HepG2 (cell line): ENCODE data around the gene PTPMT1. TPM values are rescaled to one million over a fixed set of nuclear protein-coding genes. Genes with fewer than 3 reads are reported as not detected.
A peak's percentile ranks its signal among the peaks of the same experiment; 100 is the strongest.

ENCODE experiments used
- E2F1 ChIP-seq: sonication (generic); formaldehyde crosslinking; IDR thresholded peaks from 2 replicates; pipeline ENCODE4 v1.5.0; 2020; ENCODE audit warnings: missing genetic modification reagents
- FOSL1 ChIP-seq: sonication (generic); formaldehyde crosslinking; IDR thresholded peaks from 2 replicates; pipeline ENCODE4 v1.9.0; 2021; ENCODE audit warnings: missing genetic modification reagents, borderline replicate concordance
- GFI1 ChIP-seq: sonication (generic); formaldehyde crosslinking; IDR thresholded peaks from 2 replicates; pipeline ENCODE4 v1.5.0; 2020; ENCODE audit warnings: missing genetic modification reagents, mild to moderate bottlenecking, borderline replicate concordance
- MAZ ChIP-seq, 2 experiments: sonication (generic) in 1 of 2; formaldehyde crosslinking in 1 of 2; IDR thresholded peaks; 2 replicates each; pipeline versions ENCODE4 v1.5.0 to v1.6.1; 2012 to 2020; ENCODE audit warnings: low read depth in 2 of 2, mild to moderate bottlenecking in 2 of 2, borderline replicate concordance in 1 of 2, improper control_type of control experiment in 1 of 2, low read length in 1 of 2, missing genetic modification reagents in 1 of 2, moderate library complexity in 1 of 2
- MXI1 ChIP-seq: IDR thresholded peaks from 3 replicates; pipeline ENCODE4 v1.6.1; 2012; ENCODE audit warnings: low read depth, low read length, inconsistent platforms, borderline replicate concordance
- ZNF576 ChIP-seq: sonication (generic); formaldehyde crosslinking; IDR thresholded peaks from 2 replicates; pipeline ENCODE4 v1.4.0; 2020; ENCODE audit warnings: mild to moderate bottlenecking, missing genetic modification reagents
- polyA plus RNA-seq, 8 experiments: library from polyadenylated mRNA; depleted of rRNA in 3 of 8; stranded (reverse) in 7 of 8; unstranded in 1 of 8; fragments of >200 nt; fragmentation: Illumina TruSeq in 4 of 8; extraction: Trizol in 4 of 8; gene quantifications; 2 replicates each; pipeline versions ENCODE4 v1.2.1 to v1.2.3, GENCODE V29; 2011 to 2016; ENCODE audit warnings: low read depth in 4 of 8, missing spikeins in 1 of 8, mixed read lengths in 1 of 8; ENCODE audit not compliant: insufficient read depth in 1 of 8
- total RNA-seq, 5 experiments: library from RNA; depleted of rRNA; stranded (reverse); fragments of >200 nt; fragmentation: Illumina TruSeq; extraction: Trizol; gene quantifications; 2 replicates each; pipeline ENCODE4 v1.2.3, GENCODE V29; 2016; ENCODE audit warnings: low read depth in 1 of 5
- TF ChIP-seq, protein P1 (sequence below): IDR thresholded peaks from 2 replicates; pipeline ENCODE4 v1.6.1; 2016; ENCODE audit warnings: low read depth, missing genetic modification reagents, missing compliant biosample characterization
- TF ChIP-seq, protein P2 (sequence below): sonication (generic); formaldehyde crosslinking; IDR thresholded peaks from 2 replicates; pipeline ENCODE4 v1.5.0; 2020; ENCODE audit warnings: missing genetic modification reagents, mild to moderate bottlenecking, borderline replicate concordance
- TF ChIP-seq, protein P3 (sequence below): sonication (generic); formaldehyde crosslinking; IDR thresholded peaks from 2 replicates; pipeline ENCODE4 v1.5.1; 2020; ENCODE audit warnings: mild to moderate bottlenecking, missing genetic modification reagents, moderate library complexity
- TF ChIP-seq, protein P4 (sequence below): sonication (generic); formaldehyde crosslinking; IDR thresholded peaks from 2 replicates; pipeline ENCODE4 v1.5.0; 2020; ENCODE audit warnings: mild to moderate bottlenecking, missing genetic modification reagents

PTPMT1 gene
- total and polyA plus RNA-seq, 2 of the 13 experiments (the other 11 are each of a cell fraction or from before 2014, with no cell fraction given) = 55.6 to 129 TPM

DNA sequence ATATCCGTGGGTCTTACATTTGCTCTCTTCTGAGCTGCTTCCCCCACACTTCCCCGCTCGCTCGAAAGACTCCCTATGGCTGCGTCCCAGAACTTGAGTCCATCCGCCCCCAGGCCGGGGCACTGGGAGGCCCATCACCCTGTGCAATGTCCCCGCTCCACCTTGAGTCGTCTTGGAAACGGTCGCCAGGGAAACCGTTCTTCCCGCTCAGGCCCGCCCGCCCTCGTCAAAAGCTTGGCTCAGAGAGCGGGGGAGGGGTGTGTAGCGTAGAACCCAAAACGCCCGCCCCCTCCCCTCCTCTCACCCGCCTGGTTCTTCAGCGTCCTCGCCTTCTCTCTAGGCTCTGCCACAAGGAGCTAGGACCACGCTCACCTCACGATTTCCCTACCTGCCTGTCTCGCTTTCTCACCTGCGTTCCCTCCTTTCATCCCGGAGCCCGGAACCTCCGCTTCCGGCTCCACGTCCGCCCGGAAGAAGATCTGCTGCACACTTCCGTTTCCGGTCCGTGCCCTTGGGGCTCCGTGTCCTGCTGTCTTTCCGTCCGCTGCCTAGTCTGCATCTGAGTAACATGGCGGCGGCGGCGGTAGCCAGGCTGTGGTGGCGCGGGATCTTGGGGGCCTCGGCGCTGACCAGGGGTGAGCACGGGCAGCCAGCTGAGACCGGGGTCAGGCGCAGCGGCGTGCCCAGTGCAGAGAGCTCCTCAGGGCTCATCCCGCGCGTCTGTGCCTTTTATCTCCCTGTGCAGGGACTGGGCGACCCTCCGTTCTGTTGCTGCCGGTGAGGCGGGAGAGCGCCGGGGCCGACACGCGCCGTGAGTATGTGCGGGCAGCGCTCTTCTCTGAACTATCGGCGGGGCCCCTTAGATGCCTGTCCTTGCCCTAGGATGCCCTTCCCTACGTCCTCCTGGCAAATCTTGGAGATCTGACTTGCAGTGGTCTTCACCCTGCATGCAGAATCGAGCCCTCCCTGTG, 13.4 kb downstream of the PTPMT1 start, which contains the start of the genes KBTBD4 and NDUFS3 (continued):
- TF ChIP-seq, protein P1, sequence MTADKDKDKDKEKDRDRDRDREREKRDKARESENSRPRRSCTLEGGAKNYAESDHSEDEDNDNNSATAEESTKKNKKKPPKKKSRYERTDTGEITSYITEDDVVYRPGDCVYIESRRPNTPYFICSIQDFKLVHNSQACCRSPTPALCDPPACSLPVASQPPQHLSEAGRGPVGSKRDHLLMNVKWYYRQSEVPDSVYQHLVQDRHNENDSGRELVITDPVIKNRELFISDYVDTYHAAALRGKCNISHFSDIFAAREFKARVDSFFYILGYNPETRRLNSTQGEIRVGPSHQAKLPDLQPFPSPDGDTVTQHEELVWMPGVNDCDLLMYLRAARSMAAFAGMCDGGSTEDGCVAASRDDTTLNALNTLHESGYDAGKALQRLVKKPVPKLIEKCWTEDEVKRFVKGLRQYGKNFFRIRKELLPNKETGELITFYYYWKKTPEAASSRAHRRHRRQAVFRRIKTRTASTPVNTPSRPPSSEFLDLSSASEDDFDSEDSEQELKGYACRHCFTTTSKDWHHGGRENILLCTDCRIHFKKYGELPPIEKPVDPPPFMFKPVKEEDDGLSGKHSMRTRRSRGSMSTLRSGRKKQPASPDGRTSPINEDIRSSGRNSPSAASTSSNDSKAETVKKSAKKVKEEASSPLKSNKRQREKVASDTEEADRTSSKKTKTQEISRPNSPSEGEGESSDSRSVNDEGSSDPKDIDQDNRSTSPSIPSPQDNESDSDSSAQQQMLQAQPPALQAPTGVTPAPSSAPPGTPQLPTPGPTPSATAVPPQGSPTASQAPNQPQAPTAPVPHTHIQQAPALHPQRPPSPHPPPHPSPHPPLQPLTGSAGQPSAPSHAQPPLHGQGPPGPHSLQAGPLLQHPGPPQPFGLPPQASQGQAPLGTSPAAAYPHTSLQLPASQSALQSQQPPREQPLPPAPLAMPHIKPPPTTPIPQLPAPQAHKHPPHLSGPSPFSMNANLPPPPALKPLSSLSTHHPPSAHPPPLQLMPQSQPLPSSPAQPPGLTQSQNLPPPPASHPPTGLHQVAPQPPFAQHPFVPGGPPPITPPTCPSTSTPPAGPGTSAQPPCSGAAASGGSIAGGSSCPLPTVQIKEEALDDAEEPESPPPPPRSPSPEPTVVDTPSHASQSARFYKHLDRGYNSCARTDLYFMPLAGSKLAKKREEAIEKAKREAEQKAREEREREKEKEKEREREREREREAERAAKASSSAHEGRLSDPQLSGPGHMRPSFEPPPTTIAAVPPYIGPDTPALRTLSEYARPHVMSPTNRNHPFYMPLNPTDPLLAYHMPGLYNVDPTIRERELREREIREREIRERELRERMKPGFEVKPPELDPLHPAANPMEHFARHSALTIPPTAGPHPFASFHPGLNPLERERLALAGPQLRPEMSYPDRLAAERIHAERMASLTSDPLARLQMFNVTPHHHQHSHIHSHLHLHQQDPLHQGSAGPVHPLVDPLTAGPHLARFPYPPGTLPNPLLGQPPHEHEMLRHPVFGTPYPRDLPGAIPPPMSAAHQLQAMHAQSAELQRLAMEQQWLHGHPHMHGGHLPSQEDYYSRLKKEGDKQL (CRISPR knock-in tag) = 0 out of 2 replicates have a peak, but pooled peaks have one; percentile 42
- TF ChIP-seq MXI1 (peak; percentile 83; the same call in 2 of the 3 replicates), E2F1 (CRISPR knock-in tag) (peak; percentile 73; the same call in 1 of the 2 replicates), FOSL1 (0 out of 2 replicates have a peak, but pooled peaks have one; percentile 32), ZNF576 (CRISPR knock-in tag) (peak; percentile 61; the same call in 1 of the 2 replicates), MAZ (IDR thresholded peaks at IDR 0.05; ENCODE audit: borderline replicate concordance, low read depth, low read length) (peak; percentile 61; the same call in 1 of the 2 replicates), MAZ (CRISPR knock-in tag; IDR thresholded peaks at IDR 0.05; ENCODE audit: low read depth) (peak; percentile 82; the same call in 1 of the 2 replicates), GFI1 (CRISPR knock-in tag) (0 out of 2 replicates have a peak, but pooled peaks have one; percentile 54)
- TF ChIP-seq, protein P2, sequence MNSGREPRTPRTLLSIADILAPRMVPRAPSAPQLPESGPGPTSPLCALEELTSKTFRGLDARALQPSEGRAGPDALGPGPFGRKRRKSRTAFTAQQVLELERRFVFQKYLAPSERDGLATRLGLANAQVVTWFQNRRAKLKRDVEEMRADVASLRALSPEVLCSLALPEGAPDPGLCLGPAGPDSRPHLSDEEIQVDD (CRISPR knock-in tag) = no peak; the same call in 1 of the 2 replicates
- TF ChIP-seq, protein P3, sequence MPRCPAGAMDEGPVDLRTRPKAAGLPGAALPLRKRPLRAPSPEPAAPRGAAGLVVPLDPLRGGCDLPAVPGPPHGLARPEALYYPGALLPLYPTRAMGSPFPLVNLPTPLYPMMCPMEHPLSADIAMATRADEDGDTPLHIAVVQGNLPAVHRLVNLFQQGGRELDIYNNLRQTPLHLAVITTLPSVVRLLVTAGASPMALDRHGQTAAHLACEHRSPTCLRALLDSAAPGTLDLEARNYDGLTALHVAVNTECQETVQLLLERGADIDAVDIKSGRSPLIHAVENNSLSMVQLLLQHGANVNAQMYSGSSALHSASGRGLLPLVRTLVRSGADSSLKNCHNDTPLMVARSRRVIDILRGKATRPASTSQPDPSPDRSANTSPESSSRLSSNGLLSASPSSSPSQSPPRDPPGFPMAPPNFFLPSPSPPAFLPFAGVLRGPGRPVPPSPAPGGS (CRISPR knock-in tag) = peak; percentile 93
- TF ChIP-seq, protein P4, sequence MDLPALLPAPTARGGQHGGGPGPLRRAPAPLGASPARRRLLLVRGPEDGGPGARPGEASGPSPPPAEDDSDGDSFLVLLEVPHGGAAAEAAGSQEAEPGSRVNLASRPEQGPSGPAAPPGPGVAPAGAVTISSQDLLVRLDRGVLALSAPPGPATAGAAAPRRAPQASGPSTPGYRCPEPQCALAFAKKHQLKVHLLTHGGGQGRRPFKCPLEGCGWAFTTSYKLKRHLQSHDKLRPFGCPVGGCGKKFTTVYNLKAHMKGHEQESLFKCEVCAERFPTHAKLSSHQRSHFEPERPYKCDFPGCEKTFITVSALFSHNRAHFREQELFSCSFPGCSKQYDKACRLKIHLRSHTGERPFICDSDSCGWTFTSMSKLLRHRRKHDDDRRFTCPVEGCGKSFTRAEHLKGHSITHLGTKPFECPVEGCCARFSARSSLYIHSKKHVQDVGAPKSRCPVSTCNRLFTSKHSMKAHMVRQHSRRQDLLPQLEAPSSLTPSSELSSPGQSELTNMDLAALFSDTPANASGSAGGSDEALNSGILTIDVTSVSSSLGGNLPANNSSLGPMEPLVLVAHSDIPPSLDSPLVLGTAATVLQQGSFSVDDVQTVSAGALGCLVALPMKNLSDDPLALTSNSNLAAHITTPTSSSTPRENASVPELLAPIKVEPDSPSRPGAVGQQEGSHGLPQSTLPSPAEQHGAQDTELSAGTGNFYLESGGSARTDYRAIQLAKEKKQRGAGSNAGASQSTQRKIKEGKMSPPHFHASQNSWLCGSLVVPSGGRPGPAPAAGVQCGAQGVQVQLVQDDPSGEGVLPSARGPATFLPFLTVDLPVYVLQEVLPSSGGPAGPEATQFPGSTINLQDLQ (CRISPR knock-in tag) = peak; percentile 87; the same call in 1 of the 2 replicates
